Upper lobe of left lung (tissue), 6 donors: Measurements from ENCODE around the gene NOS1AP. TPM values are rescaled to one million over a fixed set of nuclear protein-coding genes. Genes with fewer than 3 reads are reported as not detected.

Experiments
- ATAC-seq, 2 donors: fragments of 200-7000 bp; cut with Tn5 transposase; one replicate each; pipeline ENCODE4 v1.9.1; 2022; ENCODE audit warnings: mild to moderate bottlenecking in 2 of 2, moderate library complexity in 2 of 2; ENCODE audit not compliant: low FRiP score in 2 of 2
- DNase-seq, 2 donors: peaks; one replicate each; pipeline ENCODE4 v3.0.0-alpha.2; 2019 to 2020
- H3K27ac ChIP-seq, 4 donors: fragments of 200-600 bp; sonication (generic); one replicate each; pipeline ENCODE4 v1.5.1; 2016 to 2019
- H3K27me3 ChIP-seq, 4 donors: fragments of 200-600 bp; sonication (generic); one replicate each; pipeline ENCODE4 v1.5.1; 2017 to 2019
- H3K36me3 ChIP-seq, 4 donors: fragments of 200-600 bp; sonication (generic); one replicate each; pipeline ENCODE4 v1.5.1; 2016 to 2019
- H3K4me1 ChIP-seq, 4 donors: fragments of 200-600 bp; sonication (generic); one replicate each; pipeline ENCODE4 v1.5.1; 2018 to 2019
- H3K4me3 ChIP-seq, 4 donors: fragments of 200-600 bp; sonication (generic); one replicate each; pipeline ENCODE4 v1.5.1; 2017 to 2019; ENCODE audit warnings: mild to moderate bottlenecking in 2 of 4, moderate library complexity in 1 of 4
- H3K9me3 ChIP-seq, 4 donors: fragments of 200-600 bp; sonication (generic); one replicate each; pipeline ENCODE4 v1.5.1; 2018 to 2019
- CTCF ChIP-seq, 6 experiments: fragments of 450-650 bp in 4 of 6; fragments of 200-600 bp in 2 of 6; sonication (generic) in 2 of 6; IDR thresholded peaks; one replicate each; pipeline ENCODE4 v1.5.1; 2016 to 2019; ENCODE audit warnings: antibody characterized with exemption in 6 of 6
- EP300 ChIP-seq, 4 donors: sonication (generic); formaldehyde crosslinking; IDR thresholded peaks; one replicate each; pipeline ENCODE4 v1.5.1; 2017; ENCODE audit warnings: antibody characterized with exemption in 4 of 4, control low read depth in 2 of 4
- POLR2A ChIP-seq, 4 donors: fragments of 450-650 bp; IDR thresholded peaks; one replicate each; pipeline ENCODE4 v1.5.1; 2016 to 2017; ENCODE audit warnings: antibody characterized with exemption in 4 of 4, mild to moderate bottlenecking in 2 of 4
- POLR2AphosphoS5 ChIP-seq, 2 donors: sonication (generic); formaldehyde crosslinking; IDR thresholded peaks; one replicate each; pipeline ENCODE4 v1.5.1; 2017; ENCODE audit warnings: antibody characterized with exemption in 2 of 2
- WGBS, 2 donors: methylation state at CpG; one replicate each; pipeline ENCODE4 v1.1.5; 2017 to 2018; 5-methylcytosine and 5-hydroxymethylcytosine counted together
- total RNA-seq, 6 donors: library from RNA; depleted of rRNA in 4 of 6; stranded (reverse); fragments of >200 nt in 4 of 6; gene quantifications; one replicate each; pipeline versions ENCODE4 v1.1.0 to v1.2.1, GENCODE V29; 2016 to 2021
- donor health status: DM: no; HTN: no; CAD: no; lungs with moderate emphysema.
- donor health status: DM: no; HTN: yes; CAD: no; lungs with severe emphysema.

The NOS1AP gene
- total RNA-seq, 6 donors from 2014 or later = 5.3 to 16.4 (median 6.5) TPM

- ATAC-seq (no peak), DNase-seq (no peak)
- Histone ChIP-seq H3K4me3 (no peak overlapping the region), H3K4me1 (peaks cover 2 to 8% (median 5%) of the 10 kb centered on the region in 4 donors), H3K27ac (no peak overlapping the region), H3K27me3 (no peaks in the 10 kb centered on the region), H3K9me3 (no peaks in the 10 kb centered on the region), H3K36me3 (no peaks in the 10 kb centered on the region)
- WGBS, 2 donors = 46 to 53% methylated on average over 4 of the region's 4 CpGs
- TF ChIP-seq EP300 (IDR thresholded peaks at IDR 0.05) = no peak
- no peak for TF ChIP-seq POLR2AphosphoS5 (IDR thresholded peaks at IDR 0.05)
- TF ChIP-seq CTCF (IDR thresholded peaks at IDR 0.05) = no peak
- no peak for TF ChIP-seq POLR2A (IDR thresholded peaks at IDR 0.05)
These were observed 40.3 kb upstream of the NOS1AP start for GRCh38 chr1:162029157-162029556.

GRCh38 chr1:162030759-162031280 lies 38.7 kb upstream of the NOS1AP start:
- Histone ChIP-seq H3K4me3 (no peak overlapping the region), H3K4me1 (peaks cover 0 to 4% (median 0%) of the 10 kb centered on the region in 4 donors), H3K27me3 (no peaks in the 10 kb centered on the region), H3K9me3 (no peaks in the 10 kb centered on the region), H3K27ac (no peak overlapping the region), H3K36me3 (no peaks in the 10 kb centered on the region)
- no peak for DNase-seq
- no peak for ATAC-seq
- 93 to 98% methylated on average over 3 of the region's 3 CpGs for WGBS, 2 donors
- no peak for TF ChIP-seq EP300 (IDR thresholded peaks at IDR 0.05)
- TF ChIP-seq POLR2AphosphoS5 (IDR thresholded peaks at IDR 0.05) = no peak
- TF ChIP-seq POLR2A (IDR thresholded peaks at IDR 0.05) = no peak
- TF ChIP-seq CTCF (IDR thresholded peaks at IDR 0.05) = no peak

- Histone ChIP-seq H3K4me3 (no peak overlapping the region), H3K4me1 (peaks cover 0 to 4% (median 0%) of the 10 kb centered on the region in 4 donors), H3K27me3 (no peaks in the 10 kb centered on the region), H3K36me3 (no peaks in the 10 kb centered on the region), H3K27ac (no peak overlapping the region), H3K9me3 (no peaks in the 10 kb centered on the region)
- 62 to 72% methylated on average over 3 to 6 of the region's 6 CpGs for WGBS, 2 donors
- no peak for ATAC-seq
- peak in 1 of 2 donors; percentile 17 for DNase-seq
- no peak for TF ChIP-seq CTCF (IDR thresholded peaks at IDR 0.05)
- TF ChIP-seq EP300 (IDR thresholded peaks at IDR 0.05) = no peak
- no peak for TF ChIP-seq POLR2A (IDR thresholded peaks at IDR 0.05)
- no peak for TF ChIP-seq POLR2AphosphoS5 (IDR thresholded peaks at IDR 0.05)
These were observed 36.1 kb upstream of the NOS1AP start for GRCh38 chr1:162033428-162033827.

GRCh38 chr1:162035241-162035640 lies 34.2 kb upstream of the NOS1AP start:
- Histone ChIP-seq H3K9me3 (no peaks in the 10 kb centered on the region), H3K27ac (no peak overlapping the region), H3K27me3 (no peaks in the 10 kb centered on the region), H3K4me3 (no peak overlapping the region), H3K36me3 (no peaks in the 10 kb centered on the region), H3K4me1 (no peaks in the 10 kb centered on the region)
- DNase-seq = peak in 1 of 2 donors; percentile 37
- ATAC-seq = no peak
- 0 to 17% methylated on average over 2 of the region's 2 CpGs for WGBS, 2 donors
- TF ChIP-seq CTCF (IDR thresholded peaks at IDR 0.05) = no peak
- TF ChIP-seq EP300 (IDR thresholded peaks at IDR 0.05) = no peak
- no peak for TF ChIP-seq POLR2A (IDR thresholded peaks at IDR 0.05)
- no peak for TF ChIP-seq POLR2AphosphoS5 (IDR thresholded peaks at IDR 0.05)

- Histone ChIP-seq H3K4me3 (no peak overlapping the region), H3K27ac (no peak overlapping the region), H3K4me1 (no peaks in the 10 kb centered on the region), H3K9me3 (no peaks in the 10 kb centered on the region), H3K36me3 (no peaks in the 10 kb centered on the region), H3K27me3 (no peaks in the 10 kb centered on the region)
- DNase-seq (no peak), ATAC-seq (no peak)
- 100% methylated on average over 1 of the region's 1 CpG for WGBS, 2 donors
- TF ChIP-seq EP300 (IDR thresholded peaks at IDR 0.05) (no peak), POLR2AphosphoS5 (IDR thresholded peaks at IDR 0.05) (no peak), CTCF (IDR thresholded peaks at IDR 0.05) (no peak), POLR2A (IDR thresholded peaks at IDR 0.05) (no peak)
These were observed 33.3 kb upstream of the NOS1AP start for GRCh38 chr1:162036163-162036562.
